HepG2 (cell line): ENCODE measurements around the gene RHOT2. TPM values are rescaled to one million over a fixed set of nuclear protein-coding genes. Genes with fewer than 3 reads are reported as not detected.

Experiments used
- ATRX ChIP-seq: sonication (generic); formaldehyde crosslinking; IDR thresholded peaks from 2 replicates; pipeline ENCODE4 v1.4.0; 2020; ENCODE audit warnings: missing genetic modification reagents, borderline replicate concordance
- BORCS8-MEF2B ChIP-seq: sonication (generic); formaldehyde crosslinking; IDR thresholded peaks from 2 replicates; pipeline ENCODE4 v1.8.0; 2022; ENCODE audit warnings: mild to moderate bottlenecking, missing genetic modification reagents
- HDAC2 ChIP-seq: sonication (generic); formaldehyde crosslinking; IDR thresholded peaks from 2 replicates; pipeline ENCODE4 v1.4.0; 2020; ENCODE audit warnings: missing genetic modification reagents
- HIC2 ChIP-seq: sonication (generic); formaldehyde crosslinking; IDR thresholded peaks from 2 replicates; pipeline ENCODE4 v1.9.0; 2022; ENCODE audit warnings: low read depth, missing genetic modification reagents
- NFRKB ChIP-seq: fragments of 450-650 bp; IDR thresholded peaks from 2 replicates; pipeline ENCODE4 v1.6.1; 2017
- REST ChIP-seq, 2 experiments: IDR thresholded peaks; 2 replicates each; pipeline ENCODE4 v1.6.1; 2011 to 2012; ENCODE audit warnings: low read length in 2 of 2, borderline replicate concordance in 1 of 2, low read depth in 1 of 2, mild to moderate bottlenecking in 1 of 2, moderate library complexity in 1 of 2
- SNAI1 ChIP-seq: sonication (generic); formaldehyde crosslinking; IDR thresholded peaks from 2 replicates; pipeline ENCODE4 v1.5.0; 2020; ENCODE audit warnings: mild to moderate bottlenecking, missing genetic modification reagents, borderline replicate concordance
- SNAPC2 ChIP-seq: sonication (generic); formaldehyde crosslinking; IDR thresholded peaks from 2 replicates; pipeline ENCODE4 v1.8.1; 2022; ENCODE audit warnings: mild to moderate bottlenecking, missing genetic modification reagents
- ZMYM2 ChIP-seq: sonication (generic); formaldehyde crosslinking; IDR thresholded peaks from 2 replicates; pipeline ENCODE4 v1.8.0; 2022; ENCODE audit warnings: mild to moderate bottlenecking, missing genetic modification reagents
- ZNF263 ChIP-seq: sonication (generic); formaldehyde crosslinking; IDR thresholded peaks from 2 replicates; pipeline ENCODE4 v1.4.0; 2020; ENCODE audit warnings: missing genetic modification reagents
- ZNF264 ChIP-seq: sonication (generic); formaldehyde crosslinking; IDR thresholded peaks from 2 replicates; pipeline ENCODE4 v1.4.0; 2020; ENCODE audit warnings: missing genetic modification reagents
- ZNF383 ChIP-seq: sonication (generic); formaldehyde crosslinking; IDR thresholded peaks from 2 replicates; pipeline ENCODE4 v1.4.0; 2020; ENCODE audit warnings: missing genetic modification reagents, mild to moderate bottlenecking, borderline replicate concordance
- ZNF546 ChIP-seq: sonication (generic); formaldehyde crosslinking; conservative IDR thresholded peaks from 2 replicates; pipeline ENCODE4 v1.8.1; 2023; ENCODE audit warnings: mild to moderate bottlenecking, missing genetic modification reagents
- ZNF605 ChIP-seq: sonication (generic); formaldehyde crosslinking; IDR thresholded peaks from 2 replicates; pipeline ENCODE4 v1.8.0; 2022; ENCODE audit warnings: mild to moderate bottlenecking, missing genetic modification reagents
- polyA plus RNA-seq, 8 experiments: library from polyadenylated mRNA; depleted of rRNA in 3 of 8; stranded (reverse) in 7 of 8; unstranded in 1 of 8; fragments of >200 nt; fragmentation: Illumina TruSeq in 4 of 8; extraction: Trizol in 4 of 8; gene quantifications; 2 replicates each; pipeline versions ENCODE4 v1.2.1 to v1.2.3, GENCODE V29; 2011 to 2016; ENCODE audit warnings: low read depth in 4 of 8, missing spikeins in 1 of 8, mixed read lengths in 1 of 8; ENCODE audit not compliant: insufficient read depth in 1 of 8
- total RNA-seq, 5 experiments: library from RNA; depleted of rRNA; stranded (reverse); fragments of >200 nt; fragmentation: Illumina TruSeq; extraction: Trizol; gene quantifications; 2 replicates each; pipeline ENCODE4 v1.2.3, GENCODE V29; 2016; ENCODE audit warnings: low read depth in 1 of 5
- TF ChIP-seq, protein P1 (sequence below): sonication (generic); formaldehyde crosslinking; IDR thresholded peaks from 2 replicates; pipeline ENCODE4 v1.8.0; 2022; ENCODE audit warnings: mild to moderate bottlenecking, missing genetic modification reagents, moderate library complexity
- TF ChIP-seq, protein P2 (sequence below): sonication (generic); IDR thresholded peaks from 2 replicates; pipeline ENCODE4 v1.6.1; 2016; ENCODE audit warnings: low read depth, borderline replicate concordance
- TF ChIP-seq, protein P3 (sequence below): sonication (generic); formaldehyde crosslinking; IDR thresholded peaks from 2 replicates; pipeline ENCODE4 v1.4.0; 2020; ENCODE audit warnings: low read depth, missing genetic modification reagents
- TF ChIP-seq, protein P4 (sequence below): sonication (generic); formaldehyde crosslinking; IDR thresholded peaks from 2 replicates; pipeline ENCODE4 v1.4.0; 2020; ENCODE audit warnings: mild to moderate bottlenecking, missing genetic modification reagents

Gene RHOT2
- total and polyA plus RNA-seq, 2 of the 13 experiments (the other 11 are each of a cell fraction or from before 2014, with no cell fraction given), result 63.6 to 76.9 TPM

DNA sequence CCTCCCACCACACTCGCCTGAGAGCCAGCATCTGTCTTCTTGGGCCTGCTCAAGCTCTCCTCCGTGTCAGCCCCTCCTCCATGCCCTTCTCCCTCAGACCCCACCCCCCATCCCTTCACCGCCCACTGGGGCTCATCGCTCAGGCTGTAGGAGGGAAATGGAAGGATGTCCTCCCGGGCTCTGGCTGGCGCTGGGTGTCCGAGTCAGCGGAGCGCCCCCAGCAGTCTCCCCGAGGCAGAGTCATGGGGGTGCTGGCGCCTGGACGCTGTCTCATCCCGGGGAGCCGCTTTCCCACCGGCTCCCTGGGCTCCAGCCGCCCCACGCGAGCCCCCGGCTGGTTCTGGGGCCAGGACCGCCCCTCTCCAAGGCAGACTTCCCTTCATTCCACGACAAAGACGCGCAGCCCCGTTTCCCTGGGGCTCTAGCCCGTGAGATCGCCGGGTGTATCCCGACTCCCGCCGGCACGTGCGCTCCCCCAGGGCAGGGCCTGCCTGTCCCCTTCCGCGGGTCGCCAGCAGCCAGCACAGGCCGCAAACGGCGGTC, 52.6 kb downstream of the RHOT2 start (continued):
- TF ChIP-seq ZNF264 (CRISPR knock-in tag) (no peak), ZNF383 (CRISPR knock-in tag) (no peak), HDAC2 (CRISPR knock-in tag) (no peak), REST (IDR thresholded peaks at IDR 0.05; ENCODE audit: borderline replicate concordance in 1 of 2, low read depth in 1 of 2, low read length in 2 of 2) (no peak), ZNF263 (no peak), SNAI1 (CRISPR knock-in tag) (no peak), NFRKB (no peak), ZMYM2 (CRISPR knock-in tag) (no peak), HIC2 (no peak), ZNF605 (CRISPR knock-in tag) (no peak), BORCS8-MEF2B (CRISPR knock-in tag) (no peak; the same call in 1 of the 2 replicates), ATRX (CRISPR knock-in tag) (no peak), SNAPC2 (CRISPR knock-in tag) (no peak), ZNF546 (CRISPR knock-in tag) (no peak)
- TF ChIP-seq, protein P1, sequence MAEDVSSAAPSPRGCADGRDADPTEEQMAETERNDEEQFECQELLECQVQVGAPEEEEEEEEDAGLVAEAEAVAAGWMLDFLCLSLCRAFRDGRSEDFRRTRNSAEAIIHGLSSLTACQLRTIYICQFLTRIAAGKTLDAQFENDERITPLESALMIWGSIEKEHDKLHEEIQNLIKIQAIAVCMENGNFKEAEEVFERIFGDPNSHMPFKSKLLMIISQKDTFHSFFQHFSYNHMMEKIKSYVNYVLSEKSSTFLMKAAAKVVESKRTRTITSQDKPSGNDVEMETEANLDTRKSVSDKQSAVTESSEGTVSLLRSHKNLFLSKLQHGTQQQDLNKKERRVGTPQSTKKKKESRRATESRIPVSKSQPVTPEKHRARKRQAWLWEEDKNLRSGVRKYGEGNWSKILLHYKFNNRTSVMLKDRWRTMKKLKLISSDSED (CRISPR knock-in tag), result 0 out of 2 replicates have a peak, but pooled peaks have one; percentile 40
- TF ChIP-seq, protein P2, sequence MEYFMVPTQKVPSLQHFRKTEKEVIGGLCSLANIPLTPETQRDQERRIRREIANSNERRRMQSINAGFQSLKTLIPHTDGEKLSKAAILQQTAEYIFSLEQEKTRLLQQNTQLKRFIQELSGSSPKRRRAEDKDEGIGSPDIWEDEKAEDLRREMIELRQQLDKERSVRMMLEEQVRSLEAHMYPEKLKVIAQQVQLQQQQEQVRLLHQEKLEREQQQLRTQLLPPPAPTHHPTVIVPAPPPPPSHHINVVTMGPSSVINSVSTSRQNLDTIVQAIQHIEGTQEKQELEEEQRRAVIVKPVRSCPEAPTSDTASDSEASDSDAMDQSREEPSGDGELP, result no peak
- TF ChIP-seq, protein P3, sequence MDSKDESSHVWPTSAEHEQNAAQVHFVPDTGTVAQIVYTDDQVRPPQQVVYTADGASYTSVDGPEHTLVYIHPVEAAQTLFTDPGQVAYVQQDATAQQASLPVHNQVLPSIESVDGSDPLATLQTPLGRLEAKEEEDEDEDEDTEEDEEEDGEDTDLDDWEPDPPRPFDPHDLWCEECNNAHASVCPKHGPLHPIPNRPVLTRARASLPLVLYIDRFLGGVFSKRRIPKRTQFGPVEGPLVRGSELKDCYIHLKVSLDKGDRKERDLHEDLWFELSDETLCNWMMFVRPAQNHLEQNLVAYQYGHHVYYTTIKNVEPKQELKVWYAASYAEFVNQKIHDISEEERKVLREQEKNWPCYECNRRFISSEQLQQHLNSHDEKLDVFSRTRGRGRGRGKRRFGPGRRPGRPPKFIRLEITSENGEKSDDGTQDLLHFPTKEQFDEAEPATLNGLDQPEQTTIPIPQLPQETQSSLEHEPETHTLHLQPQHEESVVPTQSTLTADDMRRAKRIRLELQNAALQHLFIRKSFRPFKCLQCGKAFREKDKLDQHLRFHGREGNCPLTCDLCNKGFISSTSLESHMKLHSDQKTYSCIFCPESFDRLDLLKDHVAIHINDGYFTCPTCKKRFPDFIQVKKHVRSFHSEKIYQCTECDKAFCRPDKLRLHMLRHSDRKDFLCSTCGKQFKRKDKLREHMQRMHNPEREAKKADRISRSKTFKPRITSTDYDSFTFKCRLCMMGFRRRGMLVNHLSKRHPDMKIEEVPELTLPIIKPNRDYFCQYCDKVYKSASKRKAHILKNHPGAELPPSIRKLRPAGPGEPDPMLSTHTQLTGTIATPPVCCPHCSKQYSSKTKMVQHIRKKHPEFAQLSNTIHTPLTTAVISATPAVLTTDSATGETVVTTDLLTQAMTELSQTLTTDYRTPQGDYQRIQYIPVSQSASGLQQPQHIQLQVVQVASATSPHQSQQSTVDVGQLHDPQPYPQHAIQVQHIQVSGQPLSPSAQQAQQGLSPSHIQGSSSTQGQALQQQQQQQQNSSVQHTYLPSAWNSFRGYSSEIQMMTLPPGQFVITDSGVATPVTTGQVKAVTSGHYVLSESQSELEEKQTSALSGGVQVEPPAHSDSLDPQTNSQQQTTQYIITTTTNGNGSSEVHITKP (CRISPR knock-in tag), result 0 out of 2 replicates have a peak, but pooled peaks have one; percentile 1
- TF ChIP-seq, protein P4, sequence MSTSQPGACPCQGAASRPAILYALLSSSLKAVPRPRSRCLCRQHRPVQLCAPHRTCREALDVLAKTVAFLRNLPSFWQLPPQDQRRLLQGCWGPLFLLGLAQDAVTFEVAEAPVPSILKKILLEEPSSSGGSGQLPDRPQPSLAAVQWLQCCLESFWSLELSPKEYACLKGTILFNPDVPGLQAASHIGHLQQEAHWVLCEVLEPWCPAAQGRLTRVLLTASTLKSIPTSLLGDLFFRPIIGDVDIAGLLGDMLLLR (CRISPR knock-in tag), result no peak
